Liver (tissue), 9 donors: ENCODE results near the gene ERC2. TPM values are rescaled to one million over a fixed set of nuclear protein-coding genes. Genes with fewer than 3 reads are reported as not detected.

ENCODE experiments used
- DNase-seq: peaks from one replicate; pipeline ENCODE4 v3.0.0-alpha.2; 2017; ENCODE audit warnings: low spot score
- H3K27ac ChIP-seq, 2 donors: one replicate each; pipeline ENCODE4 v1.7.0; 2013; ENCODE audit warnings: inconsistent platforms in 2 of 2, low read length in 2 of 2, control low read depth in 1 of 2, low read depth in 1 of 2, mild to moderate bottlenecking in 1 of 2
- H3K27me3 ChIP-seq, 4 donors: one replicate each; pipeline versions ENCODE4 v1.6.1 to v1.7.0; 2013; ENCODE audit warnings: low read length in 3 of 4, inconsistent platforms in 1 of 4, mild to moderate bottlenecking in 1 of 4, moderate library complexity in 1 of 4; ENCODE audit not compliant: control insufficient read depth in 4 of 4, insufficient read depth in 4 of 4
- H3K36me3 ChIP-seq, 4 donors: one replicate each; pipeline versions ENCODE4 v1.6.1 to v1.7.0; 2013; ENCODE audit warnings: low read length in 3 of 4, mild to moderate bottlenecking in 3 of 4, low read depth in 1 of 4, moderate library complexity in 1 of 4; ENCODE audit not compliant: control insufficient read depth in 4 of 4, insufficient read depth in 3 of 4
- H3K4me1 ChIP-seq, 4 donors: one replicate each; pipeline versions ENCODE4 v1.6.1 to v1.7.0; 2013; ENCODE audit warnings: low read length in 3 of 4, mild to moderate bottlenecking in 3 of 4, moderate library complexity in 1 of 4; ENCODE audit not compliant: control insufficient read depth in 4 of 4, insufficient read depth in 4 of 4
- H3K4me3 ChIP-seq, 3 donors: one replicate each; pipeline versions ENCODE4 v1.6.1 to v1.7.0; 2013; ENCODE audit warnings: low read length in 3 of 3, control low read depth in 1 of 3, low read depth in 1 of 3, mild to moderate bottlenecking in 1 of 3
- H3K9ac ChIP-seq, 2 donors: one replicate each; pipeline ENCODE4 v1.7.0; 2013; ENCODE audit warnings: low read length in 2 of 2, mild to moderate bottlenecking in 2 of 2, moderate library complexity in 2 of 2, control low read depth in 1 of 2, low read depth in 1 of 2
- H3K9me3 ChIP-seq, 4 donors: one replicate each; pipeline versions ENCODE4 v1.6.1 to v1.7.0; 2013; ENCODE audit warnings: low read length in 3 of 4; ENCODE audit not compliant: control insufficient read depth in 4 of 4
- ATF3 ChIP-seq: IDR thresholded peaks from 2 replicates; pipeline ENCODE4 v1.6.1; 2016; ENCODE audit warnings: antibody characterized with exemption
- CTCF ChIP-seq: fragments of 150-350 bp; IDR thresholded peaks from 2 replicates; pipeline ENCODE4 v1.5.1; 2017; ENCODE audit warnings: improper control_type of control experiment, low read depth, low read length; ENCODE audit not compliant: missing input control
- EGR1 ChIP-seq, 2 donors: IDR thresholded peaks; 2 replicates each; pipeline ENCODE4 v1.6.1; 2016 to 2018; ENCODE audit warnings: antibody characterized with exemption in 2 of 2, low read depth in 2 of 2
- FOXA1 ChIP-seq: IDR thresholded peaks from 2 replicates; pipeline ENCODE4 v1.6.1; 2016; ENCODE audit warnings: antibody characterized with exemption
- FOXA2 ChIP-seq: IDR thresholded peaks from 2 replicates; pipeline ENCODE4 v1.6.1; 2016; ENCODE audit warnings: antibody characterized with exemption
- GABPA ChIP-seq, 2 donors: IDR thresholded peaks in 1 of 2; conservative IDR thresholded peaks in 1 of 2; 2 replicates each; pipeline ENCODE4 v1.6.1; 2016; ENCODE audit warnings: antibody characterized with exemption in 2 of 2, mild to moderate bottlenecking in 1 of 2, moderate library complexity in 1 of 2
- HNF4A ChIP-seq, 2 donors: conservative IDR thresholded peaks; 2 replicates each; pipeline ENCODE4 v1.6.1; 2016; ENCODE audit warnings: antibody characterized with exemption in 2 of 2, mild to moderate bottlenecking in 2 of 2
- HNF4G ChIP-seq: IDR thresholded peaks from 2 replicates; pipeline ENCODE4 v1.6.1; 2016; ENCODE audit warnings: antibody characterized with exemption
- JUND ChIP-seq, 2 donors: IDR thresholded peaks; 2 replicates each; pipeline ENCODE4 v1.6.1; 2016; ENCODE audit warnings: antibody characterized with exemption in 2 of 2
- MAX ChIP-seq: IDR thresholded peaks from 2 replicates; pipeline ENCODE4 v1.6.1; 2016; ENCODE audit warnings: antibody characterized with exemption
- NR2F2 ChIP-seq: IDR thresholded peaks from 2 replicates; pipeline ENCODE4 v1.6.1; 2016; ENCODE audit warnings: antibody characterized with exemption
- RAD21 ChIP-seq, 2 donors: IDR thresholded peaks; 2 replicates each; pipeline ENCODE4 v1.6.1; 2016; ENCODE audit warnings: antibody characterized with exemption in 2 of 2, mild to moderate bottlenecking in 2 of 2
- REST ChIP-seq: IDR thresholded peaks from 2 replicates; pipeline ENCODE4 v1.6.1; 2016; ENCODE audit warnings: antibody characterized with exemption, mild to moderate bottlenecking
- RXRA ChIP-seq, 2 donors: IDR thresholded peaks; 2 replicates each; pipeline ENCODE4 v1.6.1; 2017 to 2018; ENCODE audit warnings: antibody characterized with exemption in 2 of 2, mild to moderate bottlenecking in 1 of 2
- SP1 ChIP-seq: IDR thresholded peaks from 2 replicates; pipeline ENCODE4 v1.6.1; 2018; ENCODE audit warnings: antibody characterized with exemption, mild to moderate bottlenecking
- TAF1 ChIP-seq: conservative IDR thresholded peaks from 2 replicates; pipeline ENCODE4 v1.6.1; 2016; ENCODE audit warnings: antibody characterized with exemption, mild to moderate bottlenecking
- YY1 ChIP-seq: IDR thresholded peaks from 2 replicates; pipeline ENCODE4 v1.6.1; 2016; ENCODE audit warnings: antibody characterized with exemption, mild to moderate bottlenecking
- ZBTB33 ChIP-seq: IDR thresholded peaks from 2 replicates; pipeline ENCODE4 v1.6.1; 2016; ENCODE audit warnings: antibody characterized with exemption
- WGBS: extraction: QIAGEN DNeasy Blood & Tissue Kit; methylation state at CpG from one replicate; pipeline ENCODE4 v1.1.7; 2013; 5-methylcytosine and 5-hydroxymethylcytosine counted together
- polyA plus RNA-seq, 2 donors: library from polyadenylated mRNA; stranded (reverse) in 1 of 2; unstranded in 1 of 2; fragments of 200-250 nt in 1 of 2; fragments of >200 nt in 1 of 2; fragmentation: Nextera tagmentation in 1 of 2; extraction: Ambion mirVana in 1 of 2; gene quantifications; one replicate each; pipeline versions ENCODE4 v1.2.1 to v1.2.3, GENCODE V29; 2013 to 2015
- total RNA-seq, 2 donors: library from RNA; depleted of rRNA; stranded (reverse); fragments of >200 nt; gene quantifications; one replicate each; pipeline ENCODE4 v1.2.3, GENCODE V29; 2014
- donor health status: healthy.
- donor health status: healthy.
- donor health status: healthy.
- donor health status: healthy.
- donor health status: healthy.

Gene ERC2
- total and polyA plus RNA-seq, 4 donors: 0.14 to 0.25 TPM; not detected in 2

- no peak overlapping the region for H3K4me3 ChIP-seq
- no peak overlapping the region for H3K9ac ChIP-seq
- no peaks in the 10 kb centered on the region for H3K9me3 ChIP-seq
- no peaks in the 10 kb centered on the region for H3K36me3 ChIP-seq
- DNase-seq: no peak
- H3K27ac ChIP-seq: no peak overlapping the region
- TF ChIP-seq RXRA (IDR thresholded peaks at IDR 0.05) (no peak), NR2F2 (no peak), SP1 (no peak), RAD21 (IDR thresholded peaks at IDR 0.05) (no peak), REST (no peak), TAF1 (no peak), FOXA2 (no peak), CTCF (no peak), EGR1 (IDR thresholded peaks at IDR 0.05; ENCODE audit: low read depth in 2 of 2) (no peak), HNF4A (conservative IDR thresholded peaks at IDR 0.05) (no peak), MAX (no peak), ZBTB33 (no peak), FOXA1 (no peak), YY1 (no peak), JUND (IDR thresholded peaks at IDR 0.05) (no peak)
- WGBS: 79% methylated on average over 4 of the region's 4 CpGs
- peaks cover 0 to 9% (median 0%) of the 10 kb centered on the region in 4 donors for H3K27me3 ChIP-seq
- no peaks in the 10 kb centered on the region for H3K4me1 ChIP-seq
These were observed 521.6 kb downstream of the ERC2 start for GRCh38 chr3:55946574-55947160.

GRCh38 chr3:55942868-55943267, 525.4 kb downstream of the ERC2 start:
- DNase-seq: no peak
- no peaks in the 10 kb centered on the region for H3K36me3 ChIP-seq
- H3K27ac ChIP-seq: no peak overlapping the region
- no peak overlapping the region for H3K4me3 ChIP-seq
- peaks cover 0 to 9% (median 0%) of the 10 kb centered on the region in 4 donors for H3K27me3 ChIP-seq
- H3K9ac ChIP-seq: no peak overlapping the region
- WGBS: 78% methylated on average over 2 of the region's 2 CpGs
- no peaks in the 10 kb centered on the region for H3K9me3 ChIP-seq
- no peaks in the 10 kb centered on the region for H3K4me1 ChIP-seq
- TF ChIP-seq REST (no peak), FOXA2 (no peak), RAD21 (IDR thresholded peaks at IDR 0.05) (no peak), TAF1 (no peak), YY1 (no peak), JUND (IDR thresholded peaks at IDR 0.05) (no peak), RXRA (IDR thresholded peaks at IDR 0.05) (no peak), ATF3 (no peak), GABPA (IDR thresholded peaks at IDR 0.05 in 1 of 2, conservative IDR thresholded peaks at IDR 0.05 in 1 of 2) (no peak), FOXA1 (no peak), ZBTB33 (no peak), HNF4G (no peak), NR2F2 (no peak), SP1 (no peak), EGR1 (IDR thresholded peaks at IDR 0.05; ENCODE audit: low read depth in 2 of 2) (no peak)
